Loucy (cell line): ENCODE measurements around the gene TXNL4A.

Experiments used
- H2AFZ ChIP-seq: fragments of 200-600 bp; sonication (generic); 2 replicates; pipeline ENCODE4 v1.6.0; 2016; ENCODE audit warnings: antibody characterized with exemption, mild to moderate bottlenecking, low read length, moderate library complexity
- H3F3A ChIP-seq: fragments of 200-600 bp; 2 replicates; pipeline ENCODE4 v1.6.0; 2016; ENCODE audit warnings: antibody characterized with exemption, low read depth, mild to moderate bottlenecking
- H3K27me3 ChIP-seq: fragments of 200-600 bp; sonication (generic); 2 replicates; pipeline ENCODE4 v1.6.1; 2014; ENCODE audit warnings: low read length, mild to moderate bottlenecking; ENCODE audit not compliant: insufficient read depth, poor library complexity, severe bottlenecking
- H3K36me3 ChIP-seq: fragments of 200-600 bp; sonication (generic); 2 replicates; pipeline ENCODE4 v1.6.1; 2016; ENCODE audit warnings: low read length; ENCODE audit not compliant: insufficient read depth
- H3K4me1 ChIP-seq: fragments of 200-600 bp; sonication (generic); 2 replicates; pipeline ENCODE4 v1.5.1; 2014; ENCODE audit warnings: low read length, mild to moderate bottlenecking; ENCODE audit not compliant: insufficient read depth, poor library complexity, severe bottlenecking
- H3K4me2 ChIP-seq: fragments of 200-600 bp; sonication (generic); 2 replicates; pipeline ENCODE4 v1.6.0; 2014; ENCODE audit warnings: antibody characterized with exemption, low read length, low read depth, mild to moderate bottlenecking; ENCODE audit not compliant: poor library complexity, severe bottlenecking
- H3K4me3 ChIP-seq: fragments of 200-600 bp; sonication (generic); 2 replicates; pipeline ENCODE4 v1.5.1; 2014; ENCODE audit warnings: low read length, mild to moderate bottlenecking, mixed read lengths; ENCODE audit not compliant: poor library complexity, severe bottlenecking
- H3K79me2 ChIP-seq: fragments of 200-600 bp; sonication (generic); 2 replicates; pipeline ENCODE4 v1.6.1; 2014; ENCODE audit warnings: low read length; ENCODE audit not compliant: insufficient read depth
- H3K9ac ChIP-seq: fragments of 200-600 bp; sonication (generic); 2 replicates; pipeline ENCODE4 v1.6.0; 2014; ENCODE audit warnings: mild to moderate bottlenecking, low read depth, low read length, moderate library complexity; ENCODE audit not compliant: poor library complexity, severe bottlenecking
- H3K9me2 ChIP-seq: fragments of 200-600 bp; sonication (generic); replicated peaks from 2 replicates; pipeline ENCODE4 v1.6.1; 2016; ENCODE audit warnings: low read depth, low read length, mixed read lengths
- H3K9me3 ChIP-seq: fragments of 200-600 bp; sonication (generic); 2 replicates; pipeline ENCODE4 v1.6.1; 2014; ENCODE audit warnings: mild to moderate bottlenecking, antibody characterized with exemption, low read length, low read depth; ENCODE audit not compliant: insufficient read depth
- H4K20me1 ChIP-seq: fragments of 200-600 bp; sonication (generic); 2 replicates; pipeline ENCODE4 v1.6.0; 2014; ENCODE audit warnings: antibody characterized with exemption, low read length, mild to moderate bottlenecking; ENCODE audit not compliant: insufficient read depth, poor library complexity, severe bottlenecking
- EZH2phosphoT487 ChIP-seq: fragments of 200-600 bp; IDR thresholded peaks from 2 replicates; pipeline ENCODE4 v1.6.1; 2018; ENCODE audit warnings: antibody characterized with exemption, mild to moderate bottlenecking, moderate library complexity, borderline replicate concordance
- TF ChIP-seq, protein P1 (sequence below): fragments of 200-600 bp; sonication (generic); conservative IDR thresholded peaks from 2 replicates; pipeline ENCODE4 v1.5.1; 2014; ENCODE audit warnings: mild to moderate bottlenecking, antibody characterized with exemption, low read length

Gene TXNL4A

DNA sequence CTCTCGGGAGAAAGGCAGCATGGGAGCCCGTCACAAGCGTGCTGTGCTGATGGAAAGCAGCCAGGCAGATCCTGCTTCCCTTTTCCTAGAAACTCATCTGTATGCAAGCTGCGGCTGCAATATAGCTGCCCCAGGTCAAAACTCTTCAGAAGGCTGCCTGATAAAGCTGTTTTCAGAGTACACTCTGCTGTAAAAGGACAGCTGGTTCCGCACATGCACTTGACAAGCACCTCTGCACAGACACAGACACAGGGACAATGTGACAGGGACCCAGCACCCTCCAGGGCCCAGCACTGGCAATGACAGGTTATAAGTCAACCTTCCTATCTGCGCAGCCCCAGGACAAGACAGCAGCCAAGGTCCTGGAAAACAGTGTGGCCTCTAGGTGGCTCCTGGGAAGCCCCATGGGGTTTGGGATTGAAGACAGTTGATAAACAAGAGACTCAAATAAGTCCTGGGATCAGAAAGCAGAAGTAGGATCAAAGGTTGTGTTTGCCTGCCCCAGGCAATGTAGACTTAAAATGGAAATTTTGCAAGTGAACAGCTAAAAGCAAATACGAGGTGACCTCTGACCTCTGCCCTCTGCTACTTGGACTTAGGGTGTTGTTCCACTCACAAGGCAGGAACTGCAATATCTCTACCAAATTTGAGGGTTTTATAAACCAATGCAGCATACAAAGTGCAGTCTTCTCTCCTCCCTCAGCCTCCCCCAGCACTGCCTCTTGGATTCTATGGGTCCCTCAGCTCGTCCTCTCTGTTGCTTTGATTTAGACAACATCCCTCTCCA is 53.9 kb downstream of the TXNL4A start:
- Histone ChIP-seq H3F3A (no peaks in the 10 kb centered on the region), H3K79me2 (peaks cover 37% of the 10 kb centered on the region), H3K4me2 (no peak overlapping the region), H3K36me3 (peaks cover 40% of the 10 kb centered on the region), H3K9me2 (no peaks in the 10 kb centered on the region), H2AFZ (no peak overlapping the region), H3K4me1 (no peaks in the 10 kb centered on the region), H3K27me3 (no peaks in the 10 kb centered on the region), H4K20me1 (no peaks in the 10 kb centered on the region), H3K9me3 (peaks cover 15% of the 10 kb centered on the region; the same call in 1 of the 2 replicates), H3K9ac (no peak overlapping the region), H3K4me3 (no peak overlapping the region)
- no peak for TF ChIP-seq EZH2phosphoT487
- TF ChIP-seq, protein P1, sequence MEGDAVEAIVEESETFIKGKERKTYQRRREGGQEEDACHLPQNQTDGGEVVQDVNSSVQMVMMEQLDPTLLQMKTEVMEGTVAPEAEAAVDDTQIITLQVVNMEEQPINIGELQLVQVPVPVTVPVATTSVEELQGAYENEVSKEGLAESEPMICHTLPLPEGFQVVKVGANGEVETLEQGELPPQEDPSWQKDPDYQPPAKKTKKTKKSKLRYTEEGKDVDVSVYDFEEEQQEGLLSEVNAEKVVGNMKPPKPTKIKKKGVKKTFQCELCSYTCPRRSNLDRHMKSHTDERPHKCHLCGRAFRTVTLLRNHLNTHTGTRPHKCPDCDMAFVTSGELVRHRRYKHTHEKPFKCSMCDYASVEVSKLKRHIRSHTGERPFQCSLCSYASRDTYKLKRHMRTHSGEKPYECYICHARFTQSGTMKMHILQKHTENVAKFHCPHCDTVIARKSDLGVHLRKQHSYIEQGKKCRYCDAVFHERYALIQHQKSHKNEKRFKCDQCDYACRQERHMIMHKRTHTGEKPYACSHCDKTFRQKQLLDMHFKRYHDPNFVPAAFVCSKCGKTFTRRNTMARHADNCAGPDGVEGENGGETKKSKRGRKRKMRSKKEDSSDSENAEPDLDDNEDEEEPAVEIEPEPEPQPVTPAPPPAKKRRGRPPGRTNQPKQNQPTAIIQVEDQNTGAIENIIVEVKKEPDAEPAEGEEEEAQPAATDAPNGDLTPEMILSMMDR, result no peak

DNA sequence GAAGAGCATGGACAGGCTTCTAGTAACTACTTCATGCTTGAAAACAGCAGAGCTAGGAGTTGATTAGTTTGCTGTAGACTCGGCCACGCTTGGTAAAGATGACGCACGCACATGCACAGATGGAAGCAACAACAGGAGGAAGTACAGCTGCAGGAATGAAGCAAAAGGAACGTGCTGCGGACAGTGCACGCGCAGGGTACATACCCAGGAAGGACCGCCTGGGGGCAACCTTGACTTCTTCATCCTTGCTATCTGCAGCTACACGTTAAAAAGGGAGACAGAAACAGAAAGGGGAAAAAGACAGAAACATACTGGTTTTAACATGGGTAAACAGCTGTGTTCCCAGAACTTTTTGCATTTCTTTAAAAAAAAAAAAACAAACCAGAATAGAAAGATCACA is 54.6 kb downstream of the TXNL4A start:
- TF ChIP-seq EZH2phosphoT487, result no peak
- TF ChIP-seq, protein P1, result no peak
- Histone ChIP-seq H3K27me3 (no peaks in the 10 kb centered on the region), H2AFZ (no peak overlapping the region), H3K4me3 (no peak overlapping the region), H3K4me1 (no peaks in the 10 kb centered on the region), H3K9me3 (peaks cover 15% of the 10 kb centered on the region; the same call in 1 of the 2 replicates), H3K9me2 (no peaks in the 10 kb centered on the region), H3K4me2 (no peak overlapping the region), H3F3A (no peaks in the 10 kb centered on the region), H3K36me3 (peaks cover 47% of the 10 kb centered on the region), H4K20me1 (no peaks in the 10 kb centered on the region), H3K9ac (no peak overlapping the region), H3K79me2 (peaks cover 43% of the 10 kb centered on the region)

DNA sequence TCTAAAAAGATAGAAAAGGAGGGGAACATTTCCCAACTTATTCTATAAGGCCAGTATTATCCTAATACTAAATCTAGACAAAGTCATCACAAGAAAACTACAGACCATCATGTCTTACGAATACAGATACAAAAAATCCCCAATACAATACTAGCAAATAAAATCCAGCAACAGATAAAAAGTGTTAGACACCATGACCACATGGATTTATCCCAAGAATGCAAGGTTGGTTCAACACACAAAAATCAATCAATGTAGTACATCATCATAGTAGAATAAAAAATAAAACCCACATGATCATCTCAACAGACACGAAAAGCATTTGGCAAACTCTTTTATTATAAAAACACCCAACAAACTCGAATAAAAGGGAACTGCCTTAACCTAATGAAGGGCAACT is 55.5 kb downstream of the TXNL4A start:
- Histone ChIP-seq H3K36me3 (peaks cover 55% of the 10 kb centered on the region), H3K9me2 (no peaks in the 10 kb centered on the region), H4K20me1 (no peaks in the 10 kb centered on the region), H3K79me2 (peaks cover 45% of the 10 kb centered on the region), H3K4me3 (no peak overlapping the region), H3K4me2 (no peak overlapping the region), H2AFZ (no peak overlapping the region), H3K4me1 (no peaks in the 10 kb centered on the region), H3K27me3 (no peaks in the 10 kb centered on the region), H3F3A (no peaks in the 10 kb centered on the region), H3K9ac (no peak overlapping the region), H3K9me3 (peaks cover 15% of the 10 kb centered on the region; the same call in 1 of the 2 replicates)
- TF ChIP-seq EZH2phosphoT487, result no peak
- TF ChIP-seq, protein P1, result no peak
